WERI-Rb-1 (cell line): Measurements from ENCODE around the gene NEURL4.

ENCODE experiments used
- DNase-seq: peaks from one replicate; pipeline ENCODE4 v3.0.0-alpha.2; 2020
- H3K27ac ChIP-seq: fragments of 250-450 bp; sonication (Bioruptor Pico); 2 replicates; pipeline ENCODE4 v1.5.1; 2020; ENCODE audit warnings: mild to moderate bottlenecking, moderate library complexity
- H3K27me3 ChIP-seq: fragments of 250-450 bp; sonication (Bioruptor Pico); 2 replicates; pipeline ENCODE4 v1.5.1; 2021; ENCODE audit warnings: mild to moderate bottlenecking, low read depth, moderate library complexity; ENCODE audit not compliant: insufficient read depth, severe bottlenecking
- H3K36me3 ChIP-seq: fragments of 250-450 bp; sonication (Bioruptor Pico); 2 replicates; pipeline ENCODE4 v1.5.1; 2020; ENCODE audit warnings: mild to moderate bottlenecking, moderate library complexity
- H3K4me3 ChIP-seq: 2 replicates; pipeline ENCODE4 v1.5.1; 2011; ENCODE audit warnings: low read depth, mild to moderate bottlenecking, control low read depth, low read length
- H3K9me3 ChIP-seq: fragments of 250-450 bp; sonication (Bioruptor Pico); 2 replicates; pipeline ENCODE4 v1.5.1; 2021; ENCODE audit warnings: mild to moderate bottlenecking, moderate library complexity; ENCODE audit not compliant: severe bottlenecking
- CTCF ChIP-seq: IDR thresholded peaks from 2 replicates; pipeline ENCODE4 v1.5.1; 2011; ENCODE audit warnings: low read depth, mild to moderate bottlenecking, control low read depth, inconsistent platforms, low read length

Gene NEURL4

DNA sequence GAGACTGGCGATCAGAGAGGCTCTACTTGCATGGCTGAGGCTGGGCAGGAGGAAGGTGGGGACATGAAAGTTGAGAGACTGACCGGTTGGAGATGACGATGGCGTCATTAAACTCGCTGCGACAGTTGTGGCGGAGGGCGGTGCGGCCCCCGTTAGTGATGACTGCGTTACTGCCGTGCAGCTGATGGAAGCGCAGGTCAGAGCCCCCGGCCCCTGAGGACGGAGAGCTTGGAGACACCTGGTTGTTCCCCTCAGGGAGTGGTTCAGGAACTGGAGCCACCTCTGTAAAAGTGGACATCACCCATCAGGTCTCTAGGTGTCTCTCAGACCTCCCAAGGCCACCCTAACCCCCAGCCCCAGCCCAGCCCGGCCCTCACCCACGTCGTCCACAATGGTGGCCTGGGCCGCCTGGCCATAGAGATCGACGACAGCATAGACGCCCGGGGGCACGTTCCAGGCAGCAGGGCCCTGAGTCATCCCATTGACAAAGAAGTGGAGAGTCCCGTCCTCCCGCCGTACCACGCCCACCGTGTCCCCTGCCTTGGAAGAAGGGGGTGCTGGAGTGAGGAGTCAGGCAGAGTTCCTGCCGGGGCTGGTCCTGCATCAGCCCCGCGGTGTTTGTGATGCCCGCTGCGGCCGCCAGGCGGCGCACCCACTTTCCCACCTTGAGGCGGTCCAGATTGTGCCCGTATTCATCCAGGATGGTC is 5.3 kb downstream of the NEURL4 start:
- TF ChIP-seq CTCF: peak; percentile 99
- Histone ChIP-seq H3K4me3 (no peak overlapping the region), H3K9me3 (no peaks in the 10 kb centered on the region), H3K36me3 (peaks cover 66% of the 10 kb centered on the region), H3K27ac (no peak overlapping the region), H3K27me3 (no peaks in the 10 kb centered on the region)
- DNase-seq: peak; percentile 71

GRCh38 chr17:7322520-7323194 is 6.5 kb downstream of the NEURL4 start:
- TF ChIP-seq CTCF: no peak
- Histone ChIP-seq H3K9me3 (no peaks in the 10 kb centered on the region), H3K36me3 (peaks cover 78% of the 10 kb centered on the region), H3K27ac (no peak overlapping the region), H3K27me3 (no peaks in the 10 kb centered on the region), H3K4me3 (no peak overlapping the region)
- DNase-seq: no peak

GRCh38 chr17:7321466-7321865 is 7.7 kb downstream of the NEURL4 start:
- Histone ChIP-seq H3K27me3 (no peaks in the 10 kb centered on the region), H3K27ac (no peak overlapping the region), H3K4me3 (no peak overlapping the region), H3K9me3 (no peaks in the 10 kb centered on the region), H3K36me3 (peaks cover 84% of the 10 kb centered on the region)
- DNase-seq: no peak
- no peak for TF ChIP-seq CTCF

- H3K9me3 ChIP-seq: no peaks in the 10 kb centered on the region
- peaks cover 80% of the 10 kb centered on the region for H3K36me3 ChIP-seq
- H3K4me3 ChIP-seq: no peak overlapping the region
- no peak for DNase-seq
- no peaks in the 10 kb centered on the region for H3K27me3 ChIP-seq
- no peak for TF ChIP-seq CTCF
- H3K27ac ChIP-seq: no peak overlapping the region
Measured at GRCh38 chr17:7318121-7318860, 10.8 kb downstream of the NEURL4 start.

DNA sequence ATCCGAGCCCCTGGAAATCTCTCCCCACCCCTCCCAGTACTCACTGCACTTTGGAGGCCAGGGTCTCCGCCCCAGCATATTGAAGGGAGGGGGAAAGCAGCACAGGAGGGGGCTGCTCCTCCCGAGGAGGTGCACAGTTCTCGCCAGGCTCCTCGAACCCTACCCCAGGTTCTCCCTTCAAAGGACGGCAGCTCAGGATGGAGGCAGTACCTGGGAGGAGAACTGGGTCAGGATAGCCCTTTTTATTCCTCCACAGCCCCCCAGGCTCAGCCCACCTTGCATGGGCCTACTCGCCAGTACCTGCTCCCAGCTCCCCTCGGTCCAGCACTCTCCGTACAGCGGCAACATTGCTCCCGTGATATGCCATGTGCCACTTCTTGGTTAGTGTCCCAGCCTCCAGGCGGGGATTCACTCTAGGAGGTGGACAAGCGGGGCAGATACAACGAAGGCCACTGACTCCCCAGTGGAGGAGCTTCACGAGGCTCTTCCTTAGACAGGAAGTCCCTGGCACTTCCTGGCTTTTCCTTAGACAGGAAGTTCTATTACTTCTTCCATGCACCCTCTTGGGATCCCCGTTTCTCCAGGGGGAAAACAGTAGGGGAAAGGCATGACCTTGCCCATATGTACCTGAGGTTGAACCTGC is 11.9 kb downstream of the NEURL4 start:
- H3K27me3 ChIP-seq: no peaks in the 10 kb centered on the region
- no peaks in the 10 kb centered on the region for H3K9me3 ChIP-seq
- H3K4me3 ChIP-seq: no peak overlapping the region
- peaks cover 80% of the 10 kb centered on the region for H3K36me3 ChIP-seq
- H3K27ac ChIP-seq: no peak overlapping the region; the same call in 1 of the 2 replicates
- DNase-seq: no peak
- TF ChIP-seq CTCF: no peak
